Thyroid gland (tissue), 4 donors: ENCODE measurements around the gene BARHL1. TPM values are rescaled to one million over a fixed set of nuclear protein-coding genes. Genes with fewer than 3 reads are reported as not detected.

Source experiments
- DNase-seq, 2 donors: peaks; one replicate each; pipeline ENCODE4 v3.0.0-alpha.2; 2019
- H3K27ac ChIP-seq, 3 donors: fragments of 200-600 bp; sonication (generic); 1 replicate in 2 of 3; 2 replicates in 1 of 3; pipeline ENCODE4 v1.5.1; 2016 to 2019; ENCODE audit warnings: mild to moderate bottlenecking in 1 of 3, moderate library complexity in 1 of 3
- H3K27me3 ChIP-seq: fragments of 200-600 bp; sonication (generic); one replicate; pipeline ENCODE4 v1.5.1; 2019
- H3K36me3 ChIP-seq, 2 donors: fragments of 200-600 bp; sonication (generic); one replicate each; pipeline ENCODE4 v1.5.1; 2016 to 2019
- H3K4me1 ChIP-seq, 2 donors: fragments of 200-600 bp; sonication (generic); one replicate each; pipeline ENCODE4 v1.5.1; 2017 to 2019
- H3K4me3 ChIP-seq, 3 donors: fragments of 200-600 bp; sonication (generic); replicated peaks in 1 of 3; 1 replicate in 2 of 3; 2 replicates in 1 of 3; pipeline ENCODE4 v1.5.1; 2016; ENCODE audit warnings: mild to moderate bottlenecking in 1 of 3
- H3K9me3 ChIP-seq: fragments of 200-600 bp; sonication (generic); one replicate; pipeline ENCODE4 v1.5.1; 2017
- CTCF ChIP-seq, 6 experiments: fragments of 200-600 bp in 3 of 6; fragments of 450-650 bp in 3 of 6; sonication (generic) in 3 of 6; IDR thresholded peaks; one replicate each; pipeline ENCODE4 v1.5.1; 2016 to 2019; ENCODE audit warnings: antibody characterized with exemption in 6 of 6, mild to moderate bottlenecking in 2 of 6, inconsistent platforms in 1 of 6, moderate library complexity in 1 of 6
- POLR2A ChIP-seq, 2 donors: fragments of 450-650 bp; IDR thresholded peaks; one replicate each; pipeline ENCODE4 v1.6.1; 2017; ENCODE audit warnings: antibody characterized with exemption in 2 of 2, mild to moderate bottlenecking in 2 of 2, moderate library complexity in 1 of 2
- WGBS, 2 donors: methylation state at CpG; one replicate each; pipeline ENCODE4 v1.1.5; 2017; 5-methylcytosine and 5-hydroxymethylcytosine counted together
- intact Hi-C: fragments of 100-400 bp; cut with DNase I; formaldehyde crosslinking; loops from one replicate; pipeline ENCODE4 v1.15.1; 2023
- total RNA-seq, 4 donors: library from RNA; depleted of rRNA; stranded (reverse); fragments of >200 nt; gene quantifications; one replicate each; pipeline ENCODE4 v1.2.3, GENCODE V29; 2016

Gene BARHL1
- total RNA-seq, 4 donors from 2014 or later = not detected

GRCh38 chr9:132638240-132638639 is 55.8 kb downstream of the BARHL1 start:
- H3K4me3 ChIP-seq = no peak overlapping the region
- no peak overlapping the region for H3K27ac ChIP-seq
- no peaks in the 10 kb centered on the region for H3K27me3 ChIP-seq
- peaks cover 27 to 48% of the 10 kb centered on the region in 2 donors for H3K36me3 ChIP-seq
- TF ChIP-seq POLR2A (IDR thresholded peaks at IDR 0.05) = no peak
- TF ChIP-seq CTCF (IDR thresholded peaks at IDR 0.05) = no peak
- intact Hi-C loops = no loop called here
- no peaks in the 10 kb centered on the region for H3K4me1 ChIP-seq
- 90 to 91% methylated on average over 5 of the region's 5 CpGs for WGBS, 2 donors
- no peak for DNase-seq
- H3K9me3 ChIP-seq = no peaks in the 10 kb centered on the region

- H3K27me3 ChIP-seq = no peaks in the 10 kb centered on the region
- no peak overlapping the region for H3K27ac ChIP-seq
- H3K9me3 ChIP-seq = no peaks in the 10 kb centered on the region
- TF ChIP-seq POLR2A (IDR thresholded peaks at IDR 0.05) = no peak
- no peak for TF ChIP-seq CTCF (IDR thresholded peaks at IDR 0.05)
- H3K36me3 ChIP-seq = peaks cover 32 to 53% of the 10 kb centered on the region in 2 donors
- no peak overlapping the region for H3K4me3 ChIP-seq
- 83 to 91% methylated on average over 5 of the region's 5 CpGs for WGBS, 2 donors
- no peak for DNase-seq
- intact Hi-C loops = no loop called here
- H3K4me1 ChIP-seq = no peaks in the 10 kb centered on the region
Observed at GRCh38 chr9:132639322-132639721, 56.9 kb downstream of the BARHL1 start.

Other genes starting within 250 kb of the BARHL1 start
- gene SETX, start 227.6 kb upstream of the BARHL1 start, total RNA-seq = 100 to 1,000 TPM; 132 to 192 (median 170) TPM
- 10 to 100 TPM; 10.8 to 19.3 (median 13.6) TPM for gene TTF1, start 175.8 kb upstream of the BARHL1 start, total RNA-seq
- under 1 TPM in 1 of 4 donors, not detected in 3; 0.44 TPM for gene CFAP77, start 172.4 kb upstream of the BARHL1 start, total RNA-seq
- gene DDX31, start 87.4 kb downstream of the BARHL1 start, total RNA-seq = 10 to 100 TPM; 33.4 to 44.1 (median 36.0) TPM
- 10 to 100 TPM; 20.5 to 25.0 (median 22.1) TPM for gene GTF3C4, start 87.9 kb downstream of the BARHL1 start, total RNA-seq